GM18508 (cell line): ENCODE results near the gene CCDC144A.
"Not testable (repeated sequence)": the region's sequence is repeated elsewhere in the genome, so short reads cannot be mapped to it uniquely, and the experiment has no call there.

Experiments used
- ATAC-seq: cut with Tn5 transposase; IDR thresholded peaks from one replicate; pipeline ENCODE4 v1.9.1; 2021; ENCODE audit warnings: moderate number of reproducible peaks; ENCODE audit not compliant: insufficient read depth, unreplicated experiment

Gene CCDC144A

GRCh38 chr17:16817201-16817600 lies 127.2 kb downstream of the CCDC144A start:
- ATAC-seq: no peak

GRCh38 chr17:16817940-16818339 lies 127.9 kb downstream of the CCDC144A start:
- ATAC-seq: not testable (repeated sequence)

- no peak for ATAC-seq
Measured at GRCh38 chr17:16818340-16818739, 128.3 kb downstream of the CCDC144A start.

GRCh38 chr17:16818821-16819683 lies 129.0 kb downstream of the CCDC144A start:
- ATAC-seq: no peak

GRCh38 chr17:16820161-16820877 lies 130.3 kb downstream of the CCDC144A start:
- no peak for ATAC-seq

GRCh38 chr17:16820979-16821543 lies 131.0 kb downstream of the CCDC144A start:
- ATAC-seq: no peak

- ATAC-seq: not testable (repeated sequence)
Measured at GRCh38 chr17:16822133-16822532, 132.1 kb downstream of the CCDC144A start.

- ATAC-seq: not testable (repeated sequence)
Measured at GRCh38 chr17:16823768-16824406, 133.8 kb downstream of the CCDC144A start.
